ENCODE measurements around the gene POU6F2.

- TF ChIP-seq POLR2A (IDR thresholded peaks at IDR 0.05), result no peak
- no peak for TF ChIP-seq CTCF (IDR thresholded peaks at IDR 0.05)
- TF ChIP-seq EP300 (IDR thresholded peaks at IDR 0.05), result no peak
Observed at GRCh38 chr7:39240864-39241263, 263.2 kb downstream of the POU6F2 start.
